ENCODE results near the gene CTNNA3. TPM values are rescaled to one million over a fixed set of nuclear protein-coding genes. Genes with fewer than 3 reads are reported as not detected.

CTNNA3 gene
- total RNA-seq, 1 donor from 2014 or later: under 0.01 TPM

DNA sequence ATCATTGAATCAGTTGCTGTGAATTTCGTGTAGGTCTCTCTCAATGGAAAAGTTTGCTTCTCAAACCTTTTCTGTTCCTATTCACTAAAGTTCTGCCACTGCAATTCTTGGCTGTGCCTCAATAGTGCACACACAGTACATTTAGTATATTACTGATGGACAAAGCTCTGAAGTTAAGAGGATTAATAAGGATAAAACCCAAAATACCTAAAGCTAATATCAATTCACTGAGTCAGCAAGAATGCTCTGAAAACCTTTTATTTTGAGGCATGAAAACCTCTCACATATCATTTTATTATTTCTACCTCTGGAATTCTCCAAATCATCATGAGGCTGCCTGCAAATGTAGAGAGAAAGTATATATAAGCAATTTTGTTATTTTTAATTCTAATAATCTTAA is 1403.5 kb downstream of the CTNNA3 start:
- Histone ChIP-seq H3K9me3 (no peaks in the 10 kb centered on the region), H3K27ac (no peak overlapping the region), H3K36me3 (no peaks in the 10 kb centered on the region), H3K4me3 (no peak overlapping the region), H3K27me3 (no peaks in the 10 kb centered on the region), H3K4me1 (no peaks in the 10 kb centered on the region)
- DNase-seq (ENCODE audit: low spot score in 2 of 2): no peak
- TF ChIP-seq, protein P1, sequence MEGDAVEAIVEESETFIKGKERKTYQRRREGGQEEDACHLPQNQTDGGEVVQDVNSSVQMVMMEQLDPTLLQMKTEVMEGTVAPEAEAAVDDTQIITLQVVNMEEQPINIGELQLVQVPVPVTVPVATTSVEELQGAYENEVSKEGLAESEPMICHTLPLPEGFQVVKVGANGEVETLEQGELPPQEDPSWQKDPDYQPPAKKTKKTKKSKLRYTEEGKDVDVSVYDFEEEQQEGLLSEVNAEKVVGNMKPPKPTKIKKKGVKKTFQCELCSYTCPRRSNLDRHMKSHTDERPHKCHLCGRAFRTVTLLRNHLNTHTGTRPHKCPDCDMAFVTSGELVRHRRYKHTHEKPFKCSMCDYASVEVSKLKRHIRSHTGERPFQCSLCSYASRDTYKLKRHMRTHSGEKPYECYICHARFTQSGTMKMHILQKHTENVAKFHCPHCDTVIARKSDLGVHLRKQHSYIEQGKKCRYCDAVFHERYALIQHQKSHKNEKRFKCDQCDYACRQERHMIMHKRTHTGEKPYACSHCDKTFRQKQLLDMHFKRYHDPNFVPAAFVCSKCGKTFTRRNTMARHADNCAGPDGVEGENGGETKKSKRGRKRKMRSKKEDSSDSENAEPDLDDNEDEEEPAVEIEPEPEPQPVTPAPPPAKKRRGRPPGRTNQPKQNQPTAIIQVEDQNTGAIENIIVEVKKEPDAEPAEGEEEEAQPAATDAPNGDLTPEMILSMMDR (IDR thresholded peaks at IDR 0.05): no peak
- intact Hi-C loops (cut with DNase I): no loop called here

DNA sequence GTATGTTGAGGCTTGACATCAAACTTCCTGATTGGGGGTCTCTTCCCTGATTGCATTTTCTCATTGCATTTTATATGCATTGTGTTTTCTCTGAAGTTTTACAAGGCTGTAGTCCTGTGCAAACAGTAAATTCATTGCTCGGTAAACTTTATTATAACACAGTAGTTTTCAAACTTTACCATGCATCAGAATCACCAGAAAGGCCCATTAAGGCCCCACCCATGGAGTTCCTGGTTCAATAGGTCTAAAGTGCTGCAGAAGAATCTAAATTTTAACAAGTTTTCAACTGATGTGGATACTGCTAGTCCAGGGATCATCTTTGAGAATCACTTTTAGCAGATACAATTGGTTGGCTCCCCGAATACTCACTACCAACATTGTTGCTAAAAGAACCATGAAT is 1404.9 kb downstream of the CTNNA3 start:
- intact Hi-C loops (cut with DNase I): no loop called here
- TF ChIP-seq, protein P1 (IDR thresholded peaks at IDR 0.05): no peak

DNA sequence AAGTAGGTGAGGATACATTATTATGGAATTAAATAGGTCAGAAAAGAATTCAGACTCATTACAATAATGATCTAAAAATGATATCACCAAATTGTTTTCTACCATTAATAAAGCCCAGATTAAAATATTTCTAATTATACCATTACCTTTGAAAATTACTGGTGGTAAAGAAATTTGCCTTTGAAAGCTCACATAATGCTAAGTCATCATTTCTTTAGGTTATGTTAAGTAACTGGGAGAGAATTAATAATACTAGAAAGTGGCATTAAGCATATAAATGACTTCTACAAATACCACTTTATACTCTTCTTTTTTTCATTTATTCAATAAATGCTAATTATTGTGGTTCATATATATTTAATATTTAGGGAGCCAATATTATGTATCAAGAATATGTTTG is 1411.4 kb downstream of the CTNNA3 start:
- no peak for DNase-seq (ENCODE audit: low spot score in 2 of 2)
- intact Hi-C loops (cut with DNase I): no loop called here
- H3K4me1 ChIP-seq: no peaks in the 10 kb centered on the region

More for the DNA sequence above, 1404.9 kb downstream of the CTNNA3 start:
- Histone ChIP-seq H3K9me3 (no peaks in the 10 kb centered on the region), H3K4me3 (no peak overlapping the region), H3K27me3 (no peaks in the 10 kb centered on the region), H3K36me3 (no peaks in the 10 kb centered on the region), H3K4me1 (no peaks in the 10 kb centered on the region), H3K27ac (no peak overlapping the region)
- no peak for DNase-seq (ENCODE audit: low spot score in 2 of 2)

DNA sequence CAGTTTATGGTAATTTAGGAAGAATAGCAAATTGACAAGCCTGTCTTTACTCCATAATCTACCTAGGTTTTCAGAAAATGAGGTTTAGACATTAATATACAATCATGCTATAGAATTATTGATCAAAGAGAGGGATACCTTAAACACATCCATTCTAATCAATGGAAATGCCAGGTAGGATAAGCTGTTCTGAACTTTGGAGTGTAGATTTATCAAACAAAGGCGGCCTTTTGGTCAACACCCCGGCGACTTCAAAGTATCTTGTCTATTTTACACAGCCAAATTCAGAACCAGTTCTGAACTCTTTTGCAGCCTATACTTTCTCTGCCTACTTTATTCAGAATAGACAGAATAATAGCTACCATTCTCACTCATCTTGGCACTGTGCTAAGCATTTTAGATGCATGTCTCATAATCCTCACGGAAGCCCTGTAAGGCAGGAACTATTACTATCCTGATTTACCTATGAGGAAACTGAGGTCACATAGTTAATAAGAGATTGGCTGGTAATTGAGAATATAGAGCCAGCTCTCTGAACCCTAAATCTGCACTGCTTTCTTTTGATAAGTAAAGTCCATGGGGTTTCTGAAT is 1412.0 kb downstream of the CTNNA3 start:
- DNase-seq (ENCODE audit: low spot score in 2 of 2): no peak
- Histone ChIP-seq H3K9me3 (no peaks in the 10 kb centered on the region), H3K27ac (no peak overlapping the region), H3K4me3 (no peak overlapping the region), H3K4me1 (no peaks in the 10 kb centered on the region), H3K27me3 (no peaks in the 10 kb centered on the region), H3K36me3 (no peaks in the 10 kb centered on the region)
- intact Hi-C loops (cut with DNase I): no loop called here
- TF ChIP-seq, protein P1 (IDR thresholded peaks at IDR 0.05): no peak

More for the DNA sequence above, 1411.4 kb downstream of the CTNNA3 start:
- H3K4me3 ChIP-seq: no peak overlapping the region
- no peaks in the 10 kb centered on the region for H3K27me3 ChIP-seq
- no peaks in the 10 kb centered on the region for H3K9me3 ChIP-seq
- H3K36me3 ChIP-seq: no peaks in the 10 kb centered on the region
- TF ChIP-seq, protein P1 (IDR thresholded peaks at IDR 0.05): no peak
- no peak overlapping the region for H3K27ac ChIP-seq

DNA sequence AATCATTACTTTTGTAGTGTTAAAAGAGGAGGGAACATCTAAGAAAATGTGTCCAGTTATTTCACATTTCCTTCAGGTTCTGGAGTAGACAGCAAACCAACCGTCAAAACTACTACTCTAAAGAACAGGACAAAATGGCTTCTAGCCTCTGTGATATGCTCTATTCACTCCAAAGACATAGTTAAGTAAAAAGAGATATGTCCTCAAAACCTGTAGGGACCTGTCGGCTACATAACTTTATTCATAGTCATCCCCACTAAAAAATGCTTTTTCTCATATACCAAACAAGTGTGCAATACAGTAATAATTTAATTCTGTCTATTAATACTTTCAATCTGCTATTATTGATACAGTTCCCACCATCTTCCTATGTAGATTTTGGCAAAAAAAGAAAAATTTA is 1412.9 kb downstream of the CTNNA3 start:
- H3K4me1 ChIP-seq: no peaks in the 10 kb centered on the region
- no peaks in the 10 kb centered on the region for H3K36me3 ChIP-seq
- TF ChIP-seq, protein P1 (IDR thresholded peaks at IDR 0.05): no peak
- no peaks in the 10 kb centered on the region for H3K27me3 ChIP-seq
- no peak overlapping the region for H3K27ac ChIP-seq
- no peak overlapping the region for H3K4me3 ChIP-seq
- H3K9me3 ChIP-seq: no peaks in the 10 kb centered on the region
- no peak for DNase-seq (ENCODE audit: low spot score in 2 of 2)
- intact Hi-C loops (cut with DNase I): no loop called here

DNA sequence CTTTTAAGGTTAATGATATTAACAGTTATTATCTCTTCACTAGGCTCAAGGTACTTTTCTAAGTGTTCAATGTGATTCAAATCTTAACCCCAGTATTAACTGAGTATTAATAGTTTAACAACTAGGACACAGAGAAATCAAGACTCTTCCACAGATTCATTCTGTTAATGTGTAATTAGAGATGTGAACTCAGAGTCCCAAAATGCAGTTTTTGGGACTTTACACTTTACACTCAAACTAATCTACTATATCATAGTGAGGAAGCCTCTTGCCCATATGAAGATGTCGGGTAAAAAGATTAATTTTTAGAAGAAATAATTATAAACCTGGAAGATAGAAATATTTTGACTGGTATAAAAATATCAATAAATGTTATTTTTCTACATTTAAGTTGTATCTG is 1414.7 kb downstream of the CTNNA3 start:
- no peaks in the 10 kb centered on the region for H3K4me1 ChIP-seq
- no peak overlapping the region for H3K4me3 ChIP-seq
- no peak overlapping the region for H3K27ac ChIP-seq
- H3K9me3 ChIP-seq: no peaks in the 10 kb centered on the region
- no peak for DNase-seq (ENCODE audit: low spot score in 2 of 2)
- intact Hi-C loops (cut with DNase I): no loop called here
- no peaks in the 10 kb centered on the region for H3K27me3 ChIP-seq
- H3K36me3 ChIP-seq: no peaks in the 10 kb centered on the region
- TF ChIP-seq, protein P1 (IDR thresholded peaks at IDR 0.05): no peak

Data from ascending aorta (tissue), 2 donors.